Measurements from ENCODE around the gene UBE2L6. TPM values are rescaled to one million over a fixed set of nuclear protein-coding genes. Genes with fewer than 3 reads are reported as not detected.

The UBE2L6 gene
- total and polyA plus RNA-seq, 2 of the 4 experiments (the other 2 are of a cell fraction) = 37.5 to 46.7 TPM

- no peak overlapping the region for H2BK15ac ChIP-seq (ENCODE audit: low read depth, low read length)
- in situ Hi-C loops (cut with MboI; ENCODE audit: low sequenced_read_pairs) (no loop called here), intact Hi-C loops (cut with micrococcal nuclease) (no loop called here), dilution Hi-C loops (cut with HindIII; ENCODE audit: low sequenced_read_pairs, unreplicated experiment) (no loop called here)
- H4K8ac ChIP-seq (ENCODE audit: low read depth in 2 of 2, low read length in 2 of 2) = no peak overlapping the region
- H3K9ac ChIP-seq (ENCODE audit: low read depth, low read length) = no peak overlapping the region
- no peak overlapping the region for H3K4ac ChIP-seq (ENCODE audit: low read depth, low read length)
- ATAC-seq (ENCODE audit: low read depth) = no peak
- no peaks in the 10 kb centered on the region for H3K9me1 ChIP-seq (ENCODE audit: insufficient read depth, low read length)
- H3K14ac ChIP-seq (replicated peaks; ENCODE audit: low read depth, low read length) = no peak overlapping the region
- H3K36me3 ChIP-seq (ENCODE audit: control insufficient read depth, insufficient read depth, low read length) = peaks cover 48% of the 10 kb centered on the region
- H3K79me1 ChIP-seq (ENCODE audit: low read depth in 1 of 2, low read length in 2 of 2) = no peaks in the 10 kb centered on the region
- CTCF ChIA-PET = no interaction called here
- H3K56ac ChIP-seq (ENCODE audit: extremely low read depth, insufficient read depth, low read length) = no peak overlapping the region
- H3K18ac ChIP-seq (ENCODE audit: low read depth, low read length) = no peak overlapping the region
- no TSS peak for BruUV-seq (replicated peaks)
- no peak overlapping the region for H2AFZ ChIP-seq (replicated peaks; ENCODE audit: low read length, poor library complexity)
- H3K23ac ChIP-seq (ENCODE audit: low read depth, low read length) = no peak overlapping the region
- no peak overlapping the region for H2BK20ac ChIP-seq (ENCODE audit: low read depth, low read length)
- WGBS, 2 experiments (ENCODE audit: extremely low coverage in 2 of 2, insufficient read length in 1 of 2) = 89% methylated on average over 7 of the region's 8 CpGs; no CpG with 5 or more reads in 1 of the 2 experiments
- no peaks in the 10 kb centered on the region for H3K9me3 ChIP-seq (ENCODE audit: control insufficient read depth, insufficient read depth, low read length)
- no peak overlapping the region for H2AK5ac ChIP-seq (ENCODE audit: low read depth, low read length)
- POLR2A ChIA-PET (ENCODE audit: unreplicated experiment) = no interaction called here
- no peak overlapping the region for H3K27ac ChIP-seq (ENCODE audit: insufficient read depth, low read length)
- H3K4me1 ChIP-seq (ENCODE audit: control insufficient read depth, insufficient read depth, low read length) = no peaks in the 10 kb centered on the region
- no peaks in the 10 kb centered on the region for H3K27me3 ChIP-seq (ENCODE audit: control insufficient read depth, insufficient read depth, low read length)
- no peak overlapping the region for H3K4me2 ChIP-seq (ENCODE audit: low read depth, low read length)
- H2BK120ac ChIP-seq (ENCODE audit: low read depth, low read length) = no peak overlapping the region
- H3K4me3 ChIP-seq (ENCODE audit: insufficient read depth, low read depth, low read length) = no peak overlapping the region
- no peak overlapping the region for H2BK5ac ChIP-seq (ENCODE audit: low read depth, low read length, poor library complexity, severe bottlenecking)
- DNase-seq = no peak
- H4K5ac ChIP-seq (ENCODE audit: low read depth, low read length) = no peak overlapping the region
- no peak overlapping the region for H2AK9ac ChIP-seq (replicated peaks; ENCODE audit: low read depth, low read length, poor library complexity)
- H4K91ac ChIP-seq (ENCODE audit: insufficient read depth, low read depth, low read length) = no peak overlapping the region
- TF ChIP-seq FOS (IDR thresholded peaks at IDR 0.05; ENCODE audit: low read depth, low read length) (no peak), MAFK (IDR thresholded peaks at IDR 0.05; ENCODE audit: low read depth, low read length) (no peak), BHLHE40 (IDR thresholded peaks at IDR 0.05; ENCODE audit: low read depth, low read length) (no peak), RAD21 (IDR thresholded peaks at IDR 0.05; ENCODE audit: low read length) (no peak), RFX5 (IDR thresholded peaks at IDR 0.05; ENCODE audit: low read depth, low read length) (no peak)
- H4K20me1 ChIP-seq (ENCODE audit: insufficient read depth, low read length) = no peaks in the 10 kb centered on the region
Observed at GRCh38 chr11:57556041-57556440, 11.4 kb downstream of the UBE2L6 start.

Data from IMR-90 (cell line).